Measurements from ENCODE around the gene AKR1E2.

The AKR1E2 gene

GRCh38 chr10:4849555-4850242 lies 23.7 kb downstream of the AKR1E2 start:
- Histone ChIP-seq H3K4me3 (ENCODE audit: severe bottlenecking) (no peak overlapping the region), H3K27ac (ENCODE audit: poor library complexity, severe bottlenecking) (no peak overlapping the region), H3K9me3 (ENCODE audit: severe bottlenecking) (no peaks in the 10 kb centered on the region)

GRCh38 chr10:4850397-4850796 lies 24.4 kb downstream of the AKR1E2 start:
- Histone ChIP-seq H3K4me1 (ENCODE audit: insufficient read depth, poor library complexity, severe bottlenecking) (peaks cover 15% of the 10 kb centered on the region), H3K27me3 (ENCODE audit: insufficient read depth, poor library complexity, severe bottlenecking) (no peaks in the 10 kb centered on the region), H3K9me3 (ENCODE audit: severe bottlenecking) (no peaks in the 10 kb centered on the region), H3K36me3 (ENCODE audit: low read depth) (no peaks in the 10 kb centered on the region), H3K4me3 (ENCODE audit: severe bottlenecking) (no peak overlapping the region), H3K27ac (ENCODE audit: poor library complexity, severe bottlenecking) (no peak overlapping the region)
- no peak for ATAC-seq (ENCODE audit: low read depth)
- no peak for TF ChIP-seq CTCF (IDR thresholded peaks at IDR 0.05; ENCODE audit: poor library complexity, severe bottlenecking)
- no peak for DNase-seq (ENCODE audit: low spot score)

More at GRCh38 chr10:4849555-4850242, 23.7 kb downstream of the AKR1E2 start:
- peak; percentile 83 for ATAC-seq (ENCODE audit: low read depth)
- DNase-seq (ENCODE audit: low spot score) = no peak
- no peaks in the 10 kb centered on the region for H3K27me3 ChIP-seq (ENCODE audit: insufficient read depth, poor library complexity, severe bottlenecking)
- H3K4me1 ChIP-seq (ENCODE audit: insufficient read depth, poor library complexity, severe bottlenecking) = peaks cover 15% of the 10 kb centered on the region
- TF ChIP-seq CTCF (IDR thresholded peaks at IDR 0.05; ENCODE audit: poor library complexity, severe bottlenecking) = peak; percentile 99
- H3K36me3 ChIP-seq (ENCODE audit: low read depth) = no peaks in the 10 kb centered on the region

GRCh38 chr10:4851176-4851575 lies 25.2 kb downstream of the AKR1E2 start:
- H3K36me3 ChIP-seq (ENCODE audit: low read depth) = no peaks in the 10 kb centered on the region
- H3K27ac ChIP-seq (ENCODE audit: poor library complexity, severe bottlenecking) = no peak overlapping the region
- H3K4me1 ChIP-seq (ENCODE audit: insufficient read depth, poor library complexity, severe bottlenecking) = peaks cover 15% of the 10 kb centered on the region
- no peaks in the 10 kb centered on the region for H3K9me3 ChIP-seq (ENCODE audit: severe bottlenecking)
- H3K27me3 ChIP-seq (ENCODE audit: insufficient read depth, poor library complexity, severe bottlenecking) = no peaks in the 10 kb centered on the region
- TF ChIP-seq CTCF (IDR thresholded peaks at IDR 0.05; ENCODE audit: poor library complexity, severe bottlenecking) = no peak
- no peak overlapping the region for H3K4me3 ChIP-seq (ENCODE audit: severe bottlenecking)
- DNase-seq (ENCODE audit: low spot score) (no peak), ATAC-seq (ENCODE audit: low read depth) (no peak)

GRCh38 chr10:4851846-4852245 lies 25.8 kb downstream of the AKR1E2 start:
- Histone ChIP-seq H3K27me3 (ENCODE audit: insufficient read depth, poor library complexity, severe bottlenecking) (no peaks in the 10 kb centered on the region), H3K36me3 (ENCODE audit: low read depth) (no peaks in the 10 kb centered on the region), H3K4me1 (ENCODE audit: insufficient read depth, poor library complexity, severe bottlenecking) (peaks cover 15% of the 10 kb centered on the region), H3K4me3 (ENCODE audit: severe bottlenecking) (no peak overlapping the region), H3K9me3 (ENCODE audit: severe bottlenecking) (no peaks in the 10 kb centered on the region), H3K27ac (ENCODE audit: poor library complexity, severe bottlenecking) (no peak overlapping the region)
- no peak for ATAC-seq (ENCODE audit: low read depth)
- no peak for TF ChIP-seq CTCF (IDR thresholded peaks at IDR 0.05; ENCODE audit: poor library complexity, severe bottlenecking)
- DNase-seq (ENCODE audit: low spot score) = no peak

- TF ChIP-seq CTCF (IDR thresholded peaks at IDR 0.05; ENCODE audit: poor library complexity, severe bottlenecking) = no peak
- Histone ChIP-seq H3K4me1 (ENCODE audit: insufficient read depth, poor library complexity, severe bottlenecking) (no peaks in the 10 kb centered on the region), H3K27me3 (ENCODE audit: insufficient read depth, poor library complexity, severe bottlenecking) (no peaks in the 10 kb centered on the region), H3K27ac (ENCODE audit: poor library complexity, severe bottlenecking) (no peak overlapping the region), H3K9me3 (ENCODE audit: severe bottlenecking) (no peaks in the 10 kb centered on the region), H3K36me3 (ENCODE audit: low read depth) (no peaks in the 10 kb centered on the region), H3K4me3 (ENCODE audit: severe bottlenecking) (no peak overlapping the region)
- ATAC-seq (ENCODE audit: low read depth) (no peak), DNase-seq (ENCODE audit: low spot score) (no peak)
These were observed 40.1 kb downstream of the AKR1E2 start for GRCh38 chr10:4865945-4866661.

Measured in RWPE2 (cell line).